K562 (cell line): ENCODE results near the gene CDKN3.

ENCODE experiments used
- ELF1 ChIP-seq: fragments of 200-800 bp; sonication (Bioruptor generic); IDR thresholded peaks from 2 replicates; pipeline ENCODE4 v1.6.1; 2016; ENCODE audit warnings: missing genetic modification characterization, missing compliant biosample characterization
- RAD21 ChIP-seq, 2 experiments: fragments of 250-450 bp in 1 of 2; fragments of 450-650 bp in 1 of 2; sonication (Bioruptor Pico) in 1 of 2; formaldehyde crosslinking in 1 of 2; IDR thresholded peaks in 1 of 2; conservative IDR thresholded peaks in 1 of 2; 2 replicates each; pipeline versions ENCODE4 v1.4.0 to v1.8.0; 2020 to 2022; ENCODE audit warnings: mild to moderate bottlenecking in 2 of 2, moderate library complexity in 1 of 2
- TF ChIP-seq, protein P1 (sequence below), 3 experiments: IDR thresholded peaks in 2 of 3; conservative IDR thresholded peaks in 1 of 3; 2 replicates each; pipeline ENCODE4 v1.5.1; 2011 to 2012; ENCODE audit warnings: low read length in 3 of 3, mild to moderate bottlenecking in 3 of 3, control low read depth in 2 of 3, improper control_type of control experiment in 1 of 3, inconsistent platforms in 1 of 3, low read depth in 1 of 3, mixed read lengths in 1 of 3, moderate library complexity in 1 of 3; ENCODE audit not compliant: insufficient read depth in 2 of 3

- TF ChIP-seq ELF1 (tag) (no peak), RAD21 (CRISPR knock-in tag; conservative IDR thresholded peaks at IDR 0.05 in 1 of 2, IDR thresholded peaks at IDR 0.05 in 1 of 2) (no peak)
- TF ChIP-seq, protein P1, sequence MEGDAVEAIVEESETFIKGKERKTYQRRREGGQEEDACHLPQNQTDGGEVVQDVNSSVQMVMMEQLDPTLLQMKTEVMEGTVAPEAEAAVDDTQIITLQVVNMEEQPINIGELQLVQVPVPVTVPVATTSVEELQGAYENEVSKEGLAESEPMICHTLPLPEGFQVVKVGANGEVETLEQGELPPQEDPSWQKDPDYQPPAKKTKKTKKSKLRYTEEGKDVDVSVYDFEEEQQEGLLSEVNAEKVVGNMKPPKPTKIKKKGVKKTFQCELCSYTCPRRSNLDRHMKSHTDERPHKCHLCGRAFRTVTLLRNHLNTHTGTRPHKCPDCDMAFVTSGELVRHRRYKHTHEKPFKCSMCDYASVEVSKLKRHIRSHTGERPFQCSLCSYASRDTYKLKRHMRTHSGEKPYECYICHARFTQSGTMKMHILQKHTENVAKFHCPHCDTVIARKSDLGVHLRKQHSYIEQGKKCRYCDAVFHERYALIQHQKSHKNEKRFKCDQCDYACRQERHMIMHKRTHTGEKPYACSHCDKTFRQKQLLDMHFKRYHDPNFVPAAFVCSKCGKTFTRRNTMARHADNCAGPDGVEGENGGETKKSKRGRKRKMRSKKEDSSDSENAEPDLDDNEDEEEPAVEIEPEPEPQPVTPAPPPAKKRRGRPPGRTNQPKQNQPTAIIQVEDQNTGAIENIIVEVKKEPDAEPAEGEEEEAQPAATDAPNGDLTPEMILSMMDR (IDR thresholded peaks at IDR 0.05 in 2 of 3, conservative IDR thresholded peaks at IDR 0.05 in 1 of 3; ENCODE audit: insufficient read depth in 2 of 3, low read depth in 1 of 3, low read length in 3 of 3), result no peak
Measured at GRCh38 chr14:54465654-54466053, 68.8 kb downstream of the CDKN3 start.
